ENCODE results near the gene NIP7.

Gene NIP7

DNA sequence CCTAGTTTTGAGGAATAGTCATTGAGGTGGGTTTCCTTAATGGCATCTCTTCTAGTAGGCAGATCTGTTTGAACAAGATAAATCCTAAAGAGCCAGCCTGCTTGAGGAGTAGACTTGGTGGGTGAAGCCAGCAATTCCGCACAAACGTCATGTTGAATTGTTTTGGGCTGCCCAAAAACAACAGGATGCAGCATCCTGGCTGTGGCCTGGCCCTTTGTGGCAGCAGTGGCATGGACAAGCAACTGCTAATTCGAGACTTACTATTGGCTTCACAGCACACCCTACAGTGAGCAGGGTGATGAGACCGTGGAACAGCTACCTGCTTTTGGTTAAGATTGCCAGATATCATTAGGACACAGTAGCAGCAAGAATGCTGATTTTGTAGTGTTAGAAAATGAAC, 37.7 kb upstream of the NIP7 start:
- TF ChIP-seq, protein P1, sequence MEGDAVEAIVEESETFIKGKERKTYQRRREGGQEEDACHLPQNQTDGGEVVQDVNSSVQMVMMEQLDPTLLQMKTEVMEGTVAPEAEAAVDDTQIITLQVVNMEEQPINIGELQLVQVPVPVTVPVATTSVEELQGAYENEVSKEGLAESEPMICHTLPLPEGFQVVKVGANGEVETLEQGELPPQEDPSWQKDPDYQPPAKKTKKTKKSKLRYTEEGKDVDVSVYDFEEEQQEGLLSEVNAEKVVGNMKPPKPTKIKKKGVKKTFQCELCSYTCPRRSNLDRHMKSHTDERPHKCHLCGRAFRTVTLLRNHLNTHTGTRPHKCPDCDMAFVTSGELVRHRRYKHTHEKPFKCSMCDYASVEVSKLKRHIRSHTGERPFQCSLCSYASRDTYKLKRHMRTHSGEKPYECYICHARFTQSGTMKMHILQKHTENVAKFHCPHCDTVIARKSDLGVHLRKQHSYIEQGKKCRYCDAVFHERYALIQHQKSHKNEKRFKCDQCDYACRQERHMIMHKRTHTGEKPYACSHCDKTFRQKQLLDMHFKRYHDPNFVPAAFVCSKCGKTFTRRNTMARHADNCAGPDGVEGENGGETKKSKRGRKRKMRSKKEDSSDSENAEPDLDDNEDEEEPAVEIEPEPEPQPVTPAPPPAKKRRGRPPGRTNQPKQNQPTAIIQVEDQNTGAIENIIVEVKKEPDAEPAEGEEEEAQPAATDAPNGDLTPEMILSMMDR (IDR thresholded peaks at IDR 0.05; ENCODE audit: borderline replicate concordance, control extremely low read depth, extremely low read depth, insufficient read depth, missing control alignments) = no peak
- in situ Hi-C loops (cut with MboI; ENCODE audit: low sequenced_read_pairs, unreplicated experiment) = no loop called here
- DNase-seq (ENCODE audit: low spot score) = no peak

DNA sequence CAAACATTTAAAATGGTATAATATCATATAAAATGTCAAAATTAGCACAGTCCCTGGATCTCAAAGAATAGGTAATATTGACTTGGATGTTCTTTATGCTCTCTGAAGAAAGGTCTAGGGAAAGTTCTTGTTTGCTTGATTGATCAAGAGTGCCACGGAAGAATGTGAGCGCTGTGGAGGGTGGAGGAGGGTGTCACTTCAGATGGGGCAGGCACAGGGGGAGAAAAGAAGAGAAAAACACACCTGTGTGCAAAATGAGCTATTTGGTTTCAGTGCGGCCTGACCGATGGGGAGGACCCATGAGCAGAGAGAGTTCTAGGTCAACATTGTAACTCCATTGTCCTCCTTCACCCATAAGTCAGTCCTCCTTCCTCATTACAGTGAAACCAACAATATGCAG, 37.3 kb upstream of the NIP7 start:
- in situ Hi-C loops (cut with MboI; ENCODE audit: low sequenced_read_pairs, unreplicated experiment) = no loop called here
- TF ChIP-seq, protein P1 (IDR thresholded peaks at IDR 0.05; ENCODE audit: borderline replicate concordance, control extremely low read depth, extremely low read depth, insufficient read depth, missing control alignments) = no peak
- DNase-seq (ENCODE audit: low spot score) = no peak

DNA sequence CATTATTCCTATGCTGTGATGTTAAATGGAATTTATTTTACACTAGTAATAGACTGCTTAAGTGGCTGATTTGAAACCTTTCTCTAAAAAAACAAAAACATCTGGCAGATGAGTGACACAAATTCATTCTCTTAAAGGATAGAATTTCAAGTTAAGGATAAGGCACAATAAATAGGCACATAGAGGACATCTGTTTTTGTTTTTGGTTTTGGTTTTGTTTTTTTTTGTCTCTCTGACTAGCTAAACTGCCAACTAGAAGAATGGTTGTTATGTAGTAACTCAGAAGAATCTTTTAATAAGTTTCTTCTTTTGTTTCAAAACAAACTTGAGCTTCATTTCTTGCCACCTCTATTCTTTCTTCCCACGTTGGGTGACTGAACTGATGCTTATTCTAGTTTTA, 33.5 kb upstream of the NIP7 start:
- TF ChIP-seq, protein P1 (IDR thresholded peaks at IDR 0.05; ENCODE audit: borderline replicate concordance, control extremely low read depth, extremely low read depth, insufficient read depth, missing control alignments) = no peak
- DNase-seq (ENCODE audit: low spot score) = no peak
- in situ Hi-C loops (cut with MboI; ENCODE audit: low sequenced_read_pairs, unreplicated experiment) = no loop called here

DNA sequence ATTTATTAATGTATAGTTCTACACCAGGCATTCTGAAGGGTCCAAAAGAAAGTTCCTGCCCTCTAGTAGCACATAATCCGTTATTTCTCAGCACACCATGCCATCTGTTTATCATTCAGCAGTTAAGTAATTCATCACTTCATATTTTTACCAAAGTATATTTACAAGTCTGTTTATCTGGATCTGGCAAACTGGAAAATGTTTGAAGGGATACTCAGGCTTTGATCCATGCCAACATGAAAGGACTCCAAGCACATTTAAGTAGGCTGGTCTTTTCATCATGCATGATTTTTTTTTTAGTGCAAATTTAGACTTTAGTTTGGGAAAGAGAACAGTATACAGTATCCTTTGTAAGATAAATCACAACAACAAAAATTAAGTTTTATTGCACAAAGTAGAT, 32.5 kb upstream of the NIP7 start:
- in situ Hi-C loops (cut with MboI; ENCODE audit: low sequenced_read_pairs, unreplicated experiment) = no loop called here
- TF ChIP-seq, protein P1 (IDR thresholded peaks at IDR 0.05; ENCODE audit: borderline replicate concordance, control extremely low read depth, extremely low read depth, insufficient read depth, missing control alignments) = no peak
- DNase-seq (ENCODE audit: low spot score) = no peak

DNA sequence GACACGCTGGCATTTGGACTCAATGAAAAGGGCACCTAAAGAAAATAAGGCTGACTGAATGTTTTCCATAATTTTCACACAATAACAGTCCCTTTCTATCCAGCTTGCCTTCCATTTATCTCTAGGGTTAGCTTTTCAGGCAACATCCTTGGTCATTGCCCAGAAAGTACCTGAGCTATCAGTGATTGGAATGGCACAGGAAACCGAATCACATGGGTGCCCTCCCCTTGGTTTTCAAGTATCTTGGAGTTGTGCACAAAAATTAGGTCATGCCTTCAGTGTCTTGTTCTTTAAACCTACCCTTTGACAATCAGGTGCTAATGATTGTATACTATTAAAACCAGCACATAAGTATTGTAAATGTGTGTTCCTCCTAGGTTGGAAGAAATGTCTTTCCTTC, 31.7 kb upstream of the NIP7 start:
- TF ChIP-seq, protein P1 (IDR thresholded peaks at IDR 0.05; ENCODE audit: borderline replicate concordance, control extremely low read depth, extremely low read depth, insufficient read depth, missing control alignments) = no peak
- DNase-seq (ENCODE audit: low spot score) = no peak
- in situ Hi-C loops (cut with MboI; ENCODE audit: low sequenced_read_pairs, unreplicated experiment) = no loop called here

DNA sequence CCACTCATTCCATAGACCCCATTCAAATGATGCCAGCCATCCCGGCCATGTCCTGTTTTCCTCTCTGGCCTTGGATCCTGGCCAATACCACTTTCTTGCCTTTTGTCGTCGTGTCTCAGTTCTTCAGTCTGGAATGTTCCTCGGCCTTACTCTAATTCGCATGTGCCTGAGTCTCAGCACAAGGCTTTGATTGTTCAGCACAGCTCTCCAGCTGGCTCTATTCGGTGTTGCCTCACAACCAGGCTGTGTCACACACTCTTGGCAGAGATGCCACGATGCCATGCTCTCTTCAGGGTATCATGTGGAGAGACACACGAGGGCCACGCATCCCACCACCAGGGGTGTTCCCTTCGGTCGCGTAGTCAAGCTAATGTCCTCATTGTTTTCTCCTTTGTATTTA, 30.3 kb upstream of the NIP7 start:
- in situ Hi-C loops (cut with MboI; ENCODE audit: low sequenced_read_pairs, unreplicated experiment) = no loop called here
- DNase-seq (ENCODE audit: low spot score) = no peak

More for the DNA sequence above, 30.3 kb upstream of the NIP7 start:
- TF ChIP-seq, protein P1 (IDR thresholded peaks at IDR 0.05; ENCODE audit: borderline replicate concordance, control extremely low read depth, extremely low read depth, insufficient read depth, missing control alignments) = no peak

All from GM13976 (cell line).